K562 (cell line): ENCODE measurements around the gene LRRC25. TPM values are rescaled to one million over a fixed set of nuclear protein-coding genes. Genes with fewer than 3 reads are reported as not detected.
A peak's percentile ranks its signal among the peaks of the same experiment; 100 is the strongest.

Experiments
- ARHGAP35 ChIP-seq: fragments of 450-650 bp; IDR thresholded peaks from 2 replicates; pipeline ENCODE4 v1.6.1; 2018; ENCODE audit not compliant: partially characterized antibody
- ILK ChIP-seq: fragments of 450-650 bp; IDR thresholded peaks from 2 replicates; pipeline ENCODE4 v1.6.1; 2016; ENCODE audit warnings: missing genetic modification characterization, low read depth, mild to moderate bottlenecking, missing compliant biosample characterization, moderate library complexity, borderline replicate concordance
- MGA ChIP-seq: fragments of 450-650 bp; IDR thresholded peaks from 2 replicates; pipeline ENCODE4 v1.6.1; 2016; ENCODE audit warnings: mild to moderate bottlenecking, moderate library complexity
- NR2C1 ChIP-seq, 2 experiments: fragments of 450-650 bp; IDR thresholded peaks; 2 replicates each; pipeline ENCODE4 v1.6.1; 2017; ENCODE audit warnings: mild to moderate bottlenecking in 2 of 2, antibody characterized with exemption in 1 of 2, inconsistent platforms in 1 of 2, missing compliant biosample characterization in 1 of 2, missing genetic modification characterization in 1 of 2
- SMARCC2 ChIP-seq: fragments of 450-650 bp; IDR thresholded peaks from 2 replicates; pipeline ENCODE4 v1.6.1; 2017; ENCODE audit warnings: antibody characterized with exemption, moderate library complexity, mild to moderate bottlenecking, low read depth
- SRF ChIP-seq, 2 experiments: fragments of 250-450, 450-650 bp in 1 of 2; sonication (Bioruptor Pico) in 1 of 2; sonication (generic) in 1 of 2; formaldehyde crosslinking; IDR thresholded peaks; 2 replicates each; pipeline versions ENCODE4 v1.5.0 to v1.5.1; 2020 to 2022; ENCODE audit warnings: mild to moderate bottlenecking in 1 of 2, missing genetic modification reagents in 1 of 2
- SRSF7 ChIP-seq: fragments of 200-400 bp; formaldehyde crosslinking; optimal IDR thresholded peaks from 2 replicates; pipeline ENCODE3; 2017; ENCODE audit warnings: mild to moderate bottlenecking, low read depth, low read length
- THAP12 ChIP-seq: fragments of 250-450 bp; sonication (Bioruptor Pico); IDR thresholded peaks from 2 replicates; pipeline ENCODE4 v1.9.0; 2021; ENCODE audit warnings: mild to moderate bottlenecking, inconsistent platforms
- ZBTB9 ChIP-seq: fragments of 450-650 bp; formaldehyde crosslinking; IDR thresholded peaks from 2 replicates; pipeline ENCODE4 v1.4.0; 2020; ENCODE audit warnings: mild to moderate bottlenecking, moderate library complexity
- polyA plus RNA-seq, 8 experiments: library from polyadenylated mRNA; depleted of rRNA in 4 of 8; stranded (reverse) in 5 of 8; unstranded in 3 of 8; fragments of >200 nt; fragmentation: Nextera tagmentation in 2 of 8; fragmentation: Illumina TruSeq in 1 of 8; extraction: Ambion mirVana in 2 of 8; extraction: Trizol in 1 of 8; gene quantifications; 2 replicates each; pipeline versions ENCODE4 v1.2.1 to v1.2.3, GENCODE V29; 2011 to 2014; ENCODE audit warnings: inconsistent platforms in 1 of 8, missing spikeins in 1 of 8
- total RNA-seq, 7 experiments: library from RNA; depleted of rRNA in 6 of 7; stranded (reverse); fragments of >200 nt in 6 of 7; fragmentation: Illumina TruSeq in 2 of 7; extraction: Trizol in 2 of 7; gene quantifications; 2 replicates each; pipeline versions ENCODE4 v1.2.1 to v1.2.3, GENCODE V29; 2011 to 2021; ENCODE audit warnings: low replicate concordance in 1 of 7

The LRRC25 gene
- total and polyA plus RNA-seq, 9 of the 15 experiments (the other 6 are each of a cell fraction or from before 2014, with no cell fraction given) = 0.07 to 0.36 (median 0.10) TPM; not detected in 3

GRCh38 chr19:18414504-18415177 lies 17.2 kb upstream of the LRRC25 start (continued):
- peak; percentile 40; the same call in 1 of the 2 replicates for TF ChIP-seq ZBTB9 (CRISPR knock-in tag)
- TF ChIP-seq SRSF7 = no peak
- TF ChIP-seq MGA = peak; percentile 68
- TF ChIP-seq SRF (CRISPR knock-in tag; IDR thresholded peaks at IDR 0.05) = peak in 1 of 2 experiments; percentile 26; a peak in 1 of 4 replicates
- TF ChIP-seq ILK (tag) = no peak
- TF ChIP-seq THAP12 (CRISPR knock-in tag) = peak; percentile 64; the same call in 1 of the 2 replicates
- TF ChIP-seq NR2C1 (IDR thresholded peaks at IDR 0.05) = 0 out of 2 replicates have a peak, but pooled peaks have one; percentile 28
- TF ChIP-seq NR2C1 (tag; IDR thresholded peaks at IDR 0.05) = peak; percentile 10; the same call in 1 of the 2 replicates
- TF ChIP-seq ARHGAP35 = no peak
- no peak for TF ChIP-seq SMARCC2
